ENCODE measurements around the gene SEC22A. TPM values are rescaled to one million over a fixed set of nuclear protein-coding genes. Genes with fewer than 3 reads are reported as not detected.

Gene SEC22A
- total RNA-seq, 2 experiments from 2014 or later = 7.9 to 11.5 TPM

DNA sequence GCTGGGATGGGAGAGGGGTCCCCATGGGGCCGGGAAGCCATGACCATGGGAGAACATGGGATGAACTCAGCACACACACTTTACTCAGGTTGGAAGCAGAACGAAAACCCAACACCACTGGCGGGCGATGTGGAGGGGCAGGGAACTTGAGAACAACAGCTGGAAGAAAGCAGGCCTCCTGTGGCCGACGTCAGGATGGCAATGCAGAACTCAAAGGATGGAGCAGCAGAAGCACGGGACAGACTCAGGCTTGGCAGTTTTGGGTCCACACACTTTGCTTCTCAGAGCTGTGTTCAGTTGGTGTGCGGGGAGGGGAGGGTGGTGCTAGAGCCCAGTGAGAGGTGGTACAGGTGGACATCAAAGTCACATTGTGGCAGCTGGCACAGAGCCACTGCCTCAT is 80.7 kb downstream of the SEC22A start:
- Histone ChIP-seq H3K9me3 (ENCODE audit: control insufficient read depth in 1 of 2, insufficient read depth in 1 of 2, low read length in 2 of 2) (peaks cover 0 to 13% of the 10 kb centered on the region in 2 experiments), H3K4me3 (ENCODE audit: low read length) (no peak overlapping the region), H3K4me1 (ENCODE audit: insufficient read depth, low read length) (no peaks in the 10 kb centered on the region), H3K27ac (ENCODE audit: low read depth in 1 of 2, low read length in 2 of 2) (no peak overlapping the region), H3K36me3 (ENCODE audit: insufficient read depth, low read length) (no peaks in the 10 kb centered on the region), H3K27me3 (ENCODE audit: control insufficient read depth in 1 of 2, insufficient read depth in 2 of 2, low read length in 2 of 2) (no peaks in the 10 kb centered on the region)
- Mint-ChIP-seq H3K9me3 (no peaks in the 10 kb centered on the region), H3K4me1 (ENCODE audit: low read depth) (no peaks in the 10 kb centered on the region), H3K4me3 (no peak overlapping the region), H3K27me3 (no peaks in the 10 kb centered on the region), H3K36me3 (ENCODE audit: low read depth) (no peaks in the 10 kb centered on the region), H3K27ac (no peak overlapping the region)
- intact Hi-C loops (cut with DNase I, micrococcal nuclease) = no loop called here
- ATAC-seq (ENCODE audit: poor library complexity) (no peak), DNase-seq (no peak)
- POLR2A ChIA-PET = no interaction called here
- CTCF ChIA-PET = no interaction called here
- no peak for TF ChIP-seq CTCF (IDR thresholded peaks at IDR 0.05)

- Mint-ChIP-seq H3K4me1 (ENCODE audit: low read depth) (no peaks in the 10 kb centered on the region), H3K4me3 (no peak overlapping the region), H3K27me3 (no peaks in the 10 kb centered on the region), H3K36me3 (ENCODE audit: low read depth) (no peaks in the 10 kb centered on the region), H3K9me3 (no peaks in the 10 kb centered on the region), H3K27ac (no peak overlapping the region)
- ATAC-seq (ENCODE audit: poor library complexity) = no peak
- H3K36me3 ChIP-seq (ENCODE audit: insufficient read depth, low read length) = no peaks in the 10 kb centered on the region
- TF ChIP-seq CTCF (IDR thresholded peaks at IDR 0.05) = no peak
- H3K4me3 ChIP-seq (ENCODE audit: low read length) = no peak overlapping the region
- no peak for DNase-seq
- peaks cover 0 to 13% of the 10 kb centered on the region in 2 experiments for H3K9me3 ChIP-seq (ENCODE audit: control insufficient read depth in 1 of 2, insufficient read depth in 1 of 2, low read length in 2 of 2)
- no peaks in the 10 kb centered on the region for H3K27me3 ChIP-seq (ENCODE audit: control insufficient read depth in 1 of 2, insufficient read depth in 2 of 2, low read length in 2 of 2)
- POLR2A ChIA-PET = no interaction called here
- CTCF ChIA-PET = no interaction called here
- no peaks in the 10 kb centered on the region for H3K4me1 ChIP-seq (ENCODE audit: insufficient read depth, low read length)
- H3K27ac ChIP-seq (ENCODE audit: low read depth in 1 of 2, low read length in 2 of 2) = no peak overlapping the region
- intact Hi-C loops (cut with DNase I, micrococcal nuclease) = no loop called here
Observed at GRCh38 chr3:123283074-123283473, 81.3 kb downstream of the SEC22A start.

DNA sequence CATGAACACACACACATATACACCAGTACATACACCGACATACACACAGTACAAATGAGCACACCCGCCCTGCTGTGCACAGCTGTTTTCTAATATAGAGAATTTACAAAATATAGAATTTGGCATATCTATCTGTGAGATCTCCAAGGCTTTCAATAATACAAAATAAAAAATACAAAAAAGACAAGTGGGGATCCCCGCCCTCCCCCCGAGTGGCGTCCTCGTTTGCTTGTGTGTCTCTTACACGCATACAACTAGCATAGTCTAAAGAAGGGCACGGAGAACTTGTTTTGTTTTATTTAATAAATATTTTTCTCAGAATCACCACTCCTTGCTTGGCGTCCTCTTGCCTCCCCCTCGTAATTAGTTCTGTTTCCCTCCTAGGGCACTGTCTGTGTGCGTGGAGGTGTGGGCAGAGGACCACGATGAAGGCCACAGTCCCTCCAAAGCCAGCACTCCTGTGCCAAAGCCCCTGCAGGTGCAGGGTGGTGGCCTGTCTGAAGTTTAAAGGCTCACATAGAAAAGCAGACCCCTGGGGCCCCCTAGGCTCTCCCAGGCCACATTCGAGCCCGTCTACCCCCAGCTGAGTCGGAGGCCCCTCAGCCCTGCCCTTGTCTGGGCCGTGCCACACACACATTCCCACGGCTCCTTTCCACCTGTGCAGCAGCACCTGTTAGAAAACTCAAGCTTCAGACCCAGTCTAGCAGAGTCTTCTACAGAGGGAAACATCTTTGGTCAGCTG is 82.1 kb downstream of the SEC22A start:
- no peak overlapping the region for H3K27ac Mint-ChIP-seq
- ChIA-PET CTCF (no interaction called here), POLR2A (no interaction called here)
- Histone ChIP-seq H3K9me3 (ENCODE audit: control insufficient read depth in 1 of 2, insufficient read depth in 1 of 2, low read length in 2 of 2) (peaks cover 0 to 13% of the 10 kb centered on the region in 2 experiments), H3K27me3 (ENCODE audit: control insufficient read depth in 1 of 2, insufficient read depth in 2 of 2, low read length in 2 of 2) (no peaks in the 10 kb centered on the region), H3K36me3 (ENCODE audit: insufficient read depth, low read length) (no peaks in the 10 kb centered on the region), H3K27ac (ENCODE audit: low read depth in 1 of 2, low read length in 2 of 2) (no peak overlapping the region), H3K4me3 (ENCODE audit: low read length) (no peak overlapping the region), H3K4me1 (ENCODE audit: insufficient read depth, low read length) (no peaks in the 10 kb centered on the region)
- ATAC-seq (ENCODE audit: poor library complexity) (no peak), DNase-seq (no peak)
- H3K4me3 Mint-ChIP-seq = no peak overlapping the region
- H3K4me1 Mint-ChIP-seq (ENCODE audit: low read depth) = no peaks in the 10 kb centered on the region
- intact Hi-C loops (cut with DNase I, micrococcal nuclease) = no loop called here
- TF ChIP-seq CTCF (IDR thresholded peaks at IDR 0.05) = no peak
- H3K9me3 Mint-ChIP-seq = no peaks in the 10 kb centered on the region
- H3K27me3 Mint-ChIP-seq = no peaks in the 10 kb centered on the region
- no peaks in the 10 kb centered on the region for H3K36me3 Mint-ChIP-seq (ENCODE audit: low read depth)
